OCI-LY7 (cell line): ENCODE results near the gene RNF168.

Source experiments
- EZH2phosphoT487 ChIP-seq: fragments of 200-600 bp; sonication (generic); IDR thresholded peaks from 2 replicates; pipeline ENCODE4 v1.6.1; 2018; ENCODE audit warnings: low read depth, borderline replicate concordance, mild to moderate bottlenecking, mixed run types, antibody characterized with exemption, low read length, moderate library complexity, mixed read lengths
- TF ChIP-seq, protein P1 (sequence below): fragments of 200-600 bp; sonication (generic); conservative IDR thresholded peaks from 2 replicates; pipeline ENCODE4 v1.5.1; 2014; ENCODE audit warnings: mild to moderate bottlenecking, antibody characterized with exemption, low read length, moderate library complexity, mixed read lengths

DNA sequence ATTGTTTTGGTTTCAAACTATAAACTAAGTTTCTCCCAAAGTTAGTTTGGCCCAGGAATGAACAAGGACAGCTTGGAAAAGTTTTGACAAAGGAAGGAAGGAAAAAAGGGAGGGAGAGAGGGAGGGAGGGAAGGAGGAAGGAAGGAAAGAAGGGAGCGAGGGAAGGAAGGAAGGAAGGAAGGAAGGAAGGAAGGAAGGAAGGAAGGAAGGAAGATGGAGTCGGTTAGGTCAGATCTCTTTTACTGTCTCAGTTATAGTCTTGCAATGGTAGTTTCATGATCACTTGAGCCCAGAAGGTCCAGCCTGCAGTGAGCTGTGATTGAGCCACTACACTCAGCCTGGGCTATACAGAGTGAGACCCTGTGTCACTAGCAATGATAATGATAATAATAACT, 59.1 kb downstream of the RNF168 start:
- TF ChIP-seq, protein P1, sequence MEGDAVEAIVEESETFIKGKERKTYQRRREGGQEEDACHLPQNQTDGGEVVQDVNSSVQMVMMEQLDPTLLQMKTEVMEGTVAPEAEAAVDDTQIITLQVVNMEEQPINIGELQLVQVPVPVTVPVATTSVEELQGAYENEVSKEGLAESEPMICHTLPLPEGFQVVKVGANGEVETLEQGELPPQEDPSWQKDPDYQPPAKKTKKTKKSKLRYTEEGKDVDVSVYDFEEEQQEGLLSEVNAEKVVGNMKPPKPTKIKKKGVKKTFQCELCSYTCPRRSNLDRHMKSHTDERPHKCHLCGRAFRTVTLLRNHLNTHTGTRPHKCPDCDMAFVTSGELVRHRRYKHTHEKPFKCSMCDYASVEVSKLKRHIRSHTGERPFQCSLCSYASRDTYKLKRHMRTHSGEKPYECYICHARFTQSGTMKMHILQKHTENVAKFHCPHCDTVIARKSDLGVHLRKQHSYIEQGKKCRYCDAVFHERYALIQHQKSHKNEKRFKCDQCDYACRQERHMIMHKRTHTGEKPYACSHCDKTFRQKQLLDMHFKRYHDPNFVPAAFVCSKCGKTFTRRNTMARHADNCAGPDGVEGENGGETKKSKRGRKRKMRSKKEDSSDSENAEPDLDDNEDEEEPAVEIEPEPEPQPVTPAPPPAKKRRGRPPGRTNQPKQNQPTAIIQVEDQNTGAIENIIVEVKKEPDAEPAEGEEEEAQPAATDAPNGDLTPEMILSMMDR, result no peak
- TF ChIP-seq EZH2phosphoT487, result no peak
